Heart left ventricle (tissue), 13 donors: ENCODE data around the gene QPRT.

Experiments
- POLR2A ChIP-seq, 2 donors: fragments of 450-650 bp; IDR thresholded peaks; one replicate each; pipeline ENCODE4 v1.6.1; 2017; ENCODE audit warnings: antibody characterized with exemption in 2 of 2, mild to moderate bottlenecking in 2 of 2, moderate library complexity in 2 of 2
- TF ChIP-seq, protein P1 (sequence below), 12 donors: fragments of 200-600 bp; sonication (generic) in 4 of 12; IDR thresholded peaks; one replicate each; pipeline versions ENCODE4 v1.5.0 to v1.8.0; 2018 to 2022; ENCODE audit warnings: antibody characterized with exemption in 12 of 12, mild to moderate bottlenecking in 5 of 12
- donor health status: ischemic (EF 13 %, LVEDD 7.1; RV severe dilation, severe dysfunction).
- donor health status: DM: no; HTN: yes; CAD: no.
- donor health status: DM: no; HTN: no; CAD: no.
- donor health status: ischemic (EF 25% LVEDD 6.9; RV normal size, moderate dysfunction).
- donor health status: ischemic (EF 25% LVEDD 5.7; RV mildly dilated, moderate dysfunction).
- donor health status: ischemic (EF 35%, LVEDD 5.7; RV mildly dilated, moderate dysfunction).
- donor health status: nonischemic (EF 11% LVEDD 7.7; RV severe dilation, severe dysfunction).
- donor health status: DM: yes; HTN: yes; CAD: no.
- donor health status: PGD.
- donor health status: ischemic (EF 29% LVEDD 5.4; RV normal size, mild dysfunction).
- donor health status: nonischemic (EF 23%, LVEDD 6.1; RV moderate dilation, normal function).

GRCh38 chr16:29667755-29668154 is 11.2 kb upstream of the QPRT start:
- TF ChIP-seq, protein P1, sequence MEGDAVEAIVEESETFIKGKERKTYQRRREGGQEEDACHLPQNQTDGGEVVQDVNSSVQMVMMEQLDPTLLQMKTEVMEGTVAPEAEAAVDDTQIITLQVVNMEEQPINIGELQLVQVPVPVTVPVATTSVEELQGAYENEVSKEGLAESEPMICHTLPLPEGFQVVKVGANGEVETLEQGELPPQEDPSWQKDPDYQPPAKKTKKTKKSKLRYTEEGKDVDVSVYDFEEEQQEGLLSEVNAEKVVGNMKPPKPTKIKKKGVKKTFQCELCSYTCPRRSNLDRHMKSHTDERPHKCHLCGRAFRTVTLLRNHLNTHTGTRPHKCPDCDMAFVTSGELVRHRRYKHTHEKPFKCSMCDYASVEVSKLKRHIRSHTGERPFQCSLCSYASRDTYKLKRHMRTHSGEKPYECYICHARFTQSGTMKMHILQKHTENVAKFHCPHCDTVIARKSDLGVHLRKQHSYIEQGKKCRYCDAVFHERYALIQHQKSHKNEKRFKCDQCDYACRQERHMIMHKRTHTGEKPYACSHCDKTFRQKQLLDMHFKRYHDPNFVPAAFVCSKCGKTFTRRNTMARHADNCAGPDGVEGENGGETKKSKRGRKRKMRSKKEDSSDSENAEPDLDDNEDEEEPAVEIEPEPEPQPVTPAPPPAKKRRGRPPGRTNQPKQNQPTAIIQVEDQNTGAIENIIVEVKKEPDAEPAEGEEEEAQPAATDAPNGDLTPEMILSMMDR (IDR thresholded peaks at IDR 0.05): no peak
- no peak for TF ChIP-seq POLR2A (IDR thresholded peaks at IDR 0.05)
